NCI-H1092 (cell line): ENCODE results near the gene TACO1.

ENCODE experiments used
- DNase-seq: peaks from one replicate; lab custom pipeline; 2025; lab: John Stamatoyannopoulos, UW

TACO1 gene

DNA sequence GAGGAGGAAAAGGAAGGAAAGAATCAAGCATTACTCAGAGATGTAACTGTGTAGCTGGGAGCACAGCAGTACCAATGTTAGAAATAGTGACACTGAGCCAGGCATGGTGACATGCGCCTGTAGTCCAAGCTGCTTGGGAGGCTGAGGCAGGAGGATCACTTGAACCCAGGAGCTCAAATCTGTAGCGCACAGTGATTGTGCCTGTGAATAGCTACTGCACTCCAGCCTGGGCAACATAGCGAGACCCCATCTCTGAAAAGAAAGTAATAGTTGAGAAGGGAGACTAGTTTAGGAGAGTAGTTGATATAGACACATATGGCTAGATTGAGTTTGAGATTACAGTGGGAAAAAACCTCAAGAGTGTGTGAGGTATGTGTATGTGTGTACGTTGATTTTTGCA, 39.3 kb downstream of the TACO1 start:
- DNase-seq, result no peak

DNA sequence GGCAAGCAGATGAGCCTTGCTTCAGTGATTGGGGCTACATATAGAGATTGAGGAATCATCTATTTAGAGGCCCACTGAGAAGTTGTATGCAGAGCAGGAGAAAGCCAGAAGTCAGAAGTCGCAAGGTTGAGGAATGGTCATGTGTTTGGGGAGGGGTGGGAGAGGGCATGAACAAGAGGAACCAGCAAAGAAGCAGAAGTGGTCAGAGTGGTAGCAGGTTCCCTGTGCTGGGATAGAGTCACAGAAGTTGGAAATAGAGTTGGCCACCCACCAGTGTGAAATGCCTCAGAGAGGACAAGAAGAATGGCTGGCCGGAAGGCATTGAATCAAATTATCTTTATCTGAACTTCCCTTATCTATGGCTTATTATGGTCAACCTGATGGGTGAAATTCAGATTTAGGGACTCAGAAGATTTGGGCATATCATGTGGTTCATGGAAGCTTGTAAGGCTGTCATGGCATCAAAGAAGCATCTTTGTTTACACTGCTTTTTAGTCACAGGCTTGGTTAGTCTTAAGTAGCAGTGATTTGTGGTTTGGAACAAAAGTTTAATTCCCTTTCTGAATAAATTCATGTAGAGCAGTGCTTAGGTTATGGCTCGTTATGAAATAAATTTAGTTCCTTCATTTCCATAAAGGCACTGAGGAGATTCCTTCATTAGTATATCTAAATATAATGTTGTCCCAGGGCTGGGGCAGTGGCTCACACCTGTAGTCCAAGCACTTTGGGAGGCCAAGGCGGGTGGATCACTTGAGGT, 41.2 kb downstream of the TACO1 start:
- DNase-seq, result no peak

DNA sequence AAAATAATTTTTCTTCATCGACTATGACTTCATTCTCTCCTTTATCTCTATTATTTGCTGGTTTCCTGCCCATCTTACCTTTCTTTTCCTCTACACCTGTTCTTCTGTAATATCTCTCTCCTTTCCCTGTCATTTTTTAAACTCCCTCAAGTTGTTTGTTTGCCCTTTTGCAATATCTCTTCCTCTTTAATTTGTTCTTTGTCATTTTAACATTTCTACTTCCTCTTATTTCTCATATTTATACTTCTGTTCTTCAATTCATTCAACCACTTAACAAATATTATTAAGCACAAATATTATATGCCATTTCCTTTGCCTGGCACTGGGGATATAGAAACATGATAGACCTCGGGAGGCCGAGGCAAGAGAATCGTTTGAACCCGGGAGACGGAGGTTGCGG, 44.2 kb downstream of the TACO1 start:
- DNase-seq, result no peak

DNA sequence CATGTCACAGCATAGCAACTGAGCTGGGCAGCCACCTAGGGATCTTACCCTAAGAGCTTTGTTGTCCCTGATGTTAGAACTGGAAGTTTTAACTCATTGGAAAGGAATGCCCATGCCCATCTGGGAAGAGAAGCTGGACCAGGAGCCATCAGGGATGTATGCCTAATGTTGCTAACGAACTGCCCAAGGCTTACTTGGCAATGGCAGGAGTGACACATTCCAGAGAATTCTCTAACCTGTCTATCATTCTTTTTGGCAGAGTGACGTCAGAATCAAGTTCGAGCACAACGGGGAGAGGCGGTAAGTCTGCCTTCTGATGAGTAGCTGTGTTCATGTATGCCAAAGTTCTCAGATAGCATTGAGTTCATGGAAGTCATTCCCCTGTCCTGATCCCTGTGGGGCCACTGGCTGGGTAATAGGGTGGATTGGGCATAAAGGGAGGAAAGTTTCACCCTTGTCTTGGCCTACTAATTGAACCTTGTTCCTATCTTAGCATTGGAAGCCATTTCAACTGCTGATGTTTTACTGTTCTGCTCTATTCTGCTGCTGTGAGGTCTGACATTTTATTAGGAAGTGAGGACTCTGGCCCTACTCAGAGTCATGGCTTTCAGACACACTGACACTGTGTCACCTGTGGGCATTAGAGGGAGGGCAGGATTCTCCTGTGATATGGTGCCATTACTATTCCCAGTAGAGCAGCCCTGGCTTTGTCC, 45.2 kb downstream of the TACO1 start:
- no peak for DNase-seq

DNA sequence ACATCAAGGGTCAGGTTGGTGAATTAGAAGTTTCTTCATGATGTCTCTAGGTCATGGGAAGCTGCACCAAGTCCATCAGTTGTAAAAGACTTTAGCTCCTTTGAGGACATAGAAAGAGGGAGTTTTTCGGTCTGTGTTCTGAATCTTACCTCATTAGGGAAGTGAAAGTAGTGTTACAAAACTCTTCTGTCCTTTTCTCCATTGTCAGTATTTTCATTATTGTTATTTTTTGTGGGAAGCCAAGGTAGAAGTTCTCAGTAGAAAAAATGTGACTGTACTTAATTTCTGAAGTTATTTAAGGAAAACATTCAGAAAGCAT, 45.8 kb downstream of the TACO1 start:
- no peak for DNase-seq

DNA sequence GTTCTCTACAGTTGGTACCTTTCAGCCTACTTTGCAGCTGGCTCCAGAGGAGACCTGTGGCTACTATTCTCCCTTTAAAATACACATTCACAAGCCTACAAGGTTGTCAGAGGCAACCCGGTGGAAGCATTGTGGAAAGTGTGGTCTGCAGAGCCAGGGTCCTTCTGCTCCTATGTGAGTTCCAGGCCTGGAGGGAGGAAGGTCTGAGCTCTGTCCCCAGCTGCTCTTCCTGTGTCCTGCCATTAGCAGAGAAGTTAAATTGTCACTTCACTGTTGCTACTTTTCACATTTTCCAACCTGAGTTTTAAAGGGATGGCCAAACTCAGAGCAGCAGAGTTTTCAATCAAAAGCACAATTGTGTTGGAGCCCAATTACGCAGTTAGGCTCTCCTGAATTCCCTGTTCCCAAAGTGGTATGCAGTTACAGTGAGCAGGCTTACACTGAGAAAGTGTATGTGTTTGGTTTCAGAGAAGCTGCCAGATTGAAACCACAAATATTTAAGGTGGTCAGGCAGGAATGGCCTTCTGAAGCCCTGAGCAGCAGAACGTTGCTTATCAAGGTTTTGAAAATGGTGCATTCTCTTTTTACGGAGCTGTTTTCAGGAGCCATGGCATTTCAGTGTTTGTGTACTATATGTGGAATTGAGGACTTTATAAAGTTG, 46.5 kb downstream of the TACO1 start:
- no peak for DNase-seq

DNA sequence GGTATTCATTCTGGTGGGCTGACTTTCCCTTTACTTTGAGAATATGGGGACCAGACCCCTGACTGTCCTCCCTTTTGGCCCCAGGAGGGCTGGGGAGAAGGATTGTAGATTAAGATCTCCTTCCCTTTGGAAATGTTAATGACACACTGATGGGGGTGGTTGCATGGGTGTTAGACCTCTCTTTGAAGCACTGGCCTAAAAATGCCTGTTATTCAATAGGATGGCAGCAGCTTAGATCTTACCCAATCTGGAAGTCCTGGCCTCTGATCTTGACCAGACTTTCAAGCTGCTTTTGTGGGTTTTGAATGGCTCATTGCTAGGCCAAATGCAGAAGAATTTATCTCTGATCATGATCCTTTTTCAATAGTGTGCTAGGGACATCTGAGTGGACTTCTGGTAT, 47.2 kb downstream of the TACO1 start:
- no peak for DNase-seq

DNA sequence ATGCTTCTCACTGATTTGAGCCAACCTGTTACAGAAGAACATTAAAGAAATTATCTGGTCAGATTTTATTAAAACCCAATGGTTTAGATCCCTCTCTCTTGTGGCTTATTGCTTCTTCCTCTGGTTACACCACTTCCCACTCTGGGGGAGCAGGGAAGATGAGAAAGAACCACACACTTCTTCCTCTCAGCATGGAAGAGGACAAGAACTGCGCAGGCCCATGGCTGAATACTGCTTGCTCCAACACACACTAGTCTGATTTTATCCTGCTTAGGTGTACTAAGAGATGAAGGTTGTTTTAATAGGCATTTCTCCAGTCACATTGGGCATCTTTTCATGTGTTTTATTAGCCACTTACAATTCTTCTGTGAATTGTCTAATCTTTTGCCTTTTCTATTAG, 49.1 kb downstream of the TACO1 start:
- no peak for DNase-seq

DNA sequence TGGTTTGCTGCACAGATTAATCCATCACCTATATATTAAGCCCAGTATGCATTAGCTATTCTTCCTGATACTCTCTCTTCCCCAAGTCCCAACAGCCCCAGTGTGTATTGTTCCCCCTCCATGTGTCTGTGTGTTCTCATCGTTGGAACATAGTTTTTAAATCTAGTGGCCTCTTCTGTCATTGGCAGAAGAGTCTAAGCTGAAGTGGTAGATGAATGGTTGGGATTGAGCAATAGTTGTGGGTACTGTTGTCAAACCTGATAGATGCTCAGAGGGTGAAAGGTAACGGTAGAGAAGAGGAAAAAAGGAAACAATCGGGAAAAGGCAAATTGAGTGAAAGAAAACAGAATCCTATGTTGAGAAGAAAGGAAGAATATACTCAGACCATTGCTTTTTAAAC, 51.4 kb downstream of the TACO1 start:
- no peak for DNase-seq

DNA sequence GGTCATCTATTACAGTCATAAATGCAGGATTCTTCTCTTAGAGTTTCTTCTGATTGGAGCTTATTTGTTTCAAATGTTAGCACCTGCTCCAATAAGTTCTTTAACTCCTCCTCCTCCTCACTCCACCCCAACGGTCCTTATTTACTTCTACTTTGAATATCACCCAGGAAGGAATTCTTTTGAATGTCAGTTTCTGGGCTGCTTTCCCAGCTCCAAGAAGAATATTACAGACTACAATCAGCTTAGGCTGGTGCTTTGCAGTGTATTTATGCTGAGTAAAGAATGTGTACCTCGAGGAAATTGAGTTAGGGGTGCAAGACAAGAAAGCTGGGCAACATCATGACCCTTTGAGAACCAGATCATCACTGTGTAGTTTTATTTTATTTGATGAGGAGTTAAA, 52.4 kb downstream of the TACO1 start:
- no peak for DNase-seq

DNA sequence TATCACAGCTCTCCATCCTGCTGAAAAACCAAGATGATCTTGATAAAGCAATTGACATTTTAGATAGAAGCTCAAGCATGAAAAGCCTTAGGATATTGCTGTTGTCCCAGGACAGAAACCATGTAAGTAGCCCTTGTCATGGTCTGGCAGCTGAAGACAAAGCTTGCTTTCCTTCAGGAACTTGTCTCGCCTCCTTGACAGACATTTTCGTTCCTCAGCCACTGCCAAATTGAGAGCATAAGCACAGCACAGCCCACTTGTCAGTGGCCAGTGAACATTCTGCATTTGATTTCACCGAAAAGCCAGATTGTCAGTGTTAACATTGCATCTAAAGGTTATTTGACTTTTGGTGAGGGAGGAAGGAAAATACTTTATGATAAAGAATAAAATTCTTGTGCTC, 57.1 kb downstream of the TACO1 start:
- no peak for DNase-seq
